A673 (cell line): Measurements from ENCODE around the gene CYP4F11.
"Not testable (repeated sequence)": the region's sequence is repeated elsewhere in the genome, so short reads cannot be mapped to it uniquely, and the experiment has no call there.

Experiments used
- EZH2 ChIP-seq: fragments of 200-600 bp; sonication (generic); IDR thresholded peaks from 2 replicates; pipeline ENCODE4 v1.6.1; 2017; ENCODE audit warnings: borderline replicate concordance, low read depth, mild to moderate bottlenecking, mixed read lengths, antibody characterized with exemption, low read length; ENCODE audit not compliant: poor library complexity, severe bottlenecking
- TF ChIP-seq, protein P1 (sequence below): fragments of 300-800, 200-600 bp; sonication (generic); conservative IDR thresholded peaks from 2 replicates; pipeline ENCODE4 v1.5.1; 2017; ENCODE audit warnings: low read depth, mild to moderate bottlenecking, antibody characterized with exemption, low read length, moderate library complexity, mixed read lengths

DNA sequence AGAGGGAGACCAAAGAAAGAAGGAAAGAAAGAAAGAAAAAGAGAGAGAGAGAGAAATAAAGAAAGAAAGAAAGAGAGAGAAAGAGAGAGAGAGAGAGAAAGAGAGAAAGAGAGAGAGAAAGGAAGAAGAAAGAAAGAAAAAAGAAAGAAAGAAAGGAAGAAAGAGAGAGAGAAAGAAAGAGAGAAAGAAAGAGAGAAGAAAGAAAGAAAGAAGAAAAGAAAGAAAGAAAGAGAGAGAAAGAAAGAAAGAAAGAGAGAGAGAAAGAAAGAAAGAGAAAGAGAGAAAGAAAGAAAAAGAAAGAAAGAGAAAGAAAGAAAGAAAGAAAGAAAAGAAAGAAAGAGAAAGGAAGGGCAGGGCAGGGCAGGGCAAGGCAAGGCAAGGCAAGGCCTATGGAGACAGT lies 37.7 kb upstream of the CYP4F11 start:
- TF ChIP-seq, protein P1, sequence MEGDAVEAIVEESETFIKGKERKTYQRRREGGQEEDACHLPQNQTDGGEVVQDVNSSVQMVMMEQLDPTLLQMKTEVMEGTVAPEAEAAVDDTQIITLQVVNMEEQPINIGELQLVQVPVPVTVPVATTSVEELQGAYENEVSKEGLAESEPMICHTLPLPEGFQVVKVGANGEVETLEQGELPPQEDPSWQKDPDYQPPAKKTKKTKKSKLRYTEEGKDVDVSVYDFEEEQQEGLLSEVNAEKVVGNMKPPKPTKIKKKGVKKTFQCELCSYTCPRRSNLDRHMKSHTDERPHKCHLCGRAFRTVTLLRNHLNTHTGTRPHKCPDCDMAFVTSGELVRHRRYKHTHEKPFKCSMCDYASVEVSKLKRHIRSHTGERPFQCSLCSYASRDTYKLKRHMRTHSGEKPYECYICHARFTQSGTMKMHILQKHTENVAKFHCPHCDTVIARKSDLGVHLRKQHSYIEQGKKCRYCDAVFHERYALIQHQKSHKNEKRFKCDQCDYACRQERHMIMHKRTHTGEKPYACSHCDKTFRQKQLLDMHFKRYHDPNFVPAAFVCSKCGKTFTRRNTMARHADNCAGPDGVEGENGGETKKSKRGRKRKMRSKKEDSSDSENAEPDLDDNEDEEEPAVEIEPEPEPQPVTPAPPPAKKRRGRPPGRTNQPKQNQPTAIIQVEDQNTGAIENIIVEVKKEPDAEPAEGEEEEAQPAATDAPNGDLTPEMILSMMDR = not testable (repeated sequence)
- TF ChIP-seq EZH2 = not testable (repeated sequence)
